ENCODE results near the gene HACD2. TPM values are rescaled to one million over a fixed set of nuclear protein-coding genes. Genes with fewer than 3 reads are reported as not detected.
A peak's percentile ranks its signal among the peaks of the same experiment; 100 is the strongest.

The HACD2 gene
- total RNA-seq, 1 donor from 2014 or later, result 35.9 TPM

- H3K4me1 Mint-ChIP-seq, result peaks cover 10% of the 10 kb centered on the region
- H3K27ac ChIP-seq, result no peak overlapping the region
- H4K20me1 ChIP-seq (ENCODE audit: low read depth), result peaks cover 6% of the 10 kb centered on the region
- H3K79me2 ChIP-seq (ENCODE audit: low read depth), result no peaks in the 10 kb centered on the region
- H3K27me3 ChIP-seq, result no peaks in the 10 kb centered on the region
- no peak overlapping the region for H3K4me3 Mint-ChIP-seq
- DNase-seq (ENCODE audit: low spot score), result no peak
- H3K9me3 ChIP-seq (ENCODE audit: low read depth), result no peaks in the 10 kb centered on the region
- H3K4me1 ChIP-seq, result peaks cover 13% of the 10 kb centered on the region
- H3K4me2 ChIP-seq, result no peak overlapping the region
- no peak overlapping the region for H3K4me3 ChIP-seq
- no peak overlapping the region for H2AFZ ChIP-seq (replicated peaks)
- TF ChIP-seq, protein P1, sequence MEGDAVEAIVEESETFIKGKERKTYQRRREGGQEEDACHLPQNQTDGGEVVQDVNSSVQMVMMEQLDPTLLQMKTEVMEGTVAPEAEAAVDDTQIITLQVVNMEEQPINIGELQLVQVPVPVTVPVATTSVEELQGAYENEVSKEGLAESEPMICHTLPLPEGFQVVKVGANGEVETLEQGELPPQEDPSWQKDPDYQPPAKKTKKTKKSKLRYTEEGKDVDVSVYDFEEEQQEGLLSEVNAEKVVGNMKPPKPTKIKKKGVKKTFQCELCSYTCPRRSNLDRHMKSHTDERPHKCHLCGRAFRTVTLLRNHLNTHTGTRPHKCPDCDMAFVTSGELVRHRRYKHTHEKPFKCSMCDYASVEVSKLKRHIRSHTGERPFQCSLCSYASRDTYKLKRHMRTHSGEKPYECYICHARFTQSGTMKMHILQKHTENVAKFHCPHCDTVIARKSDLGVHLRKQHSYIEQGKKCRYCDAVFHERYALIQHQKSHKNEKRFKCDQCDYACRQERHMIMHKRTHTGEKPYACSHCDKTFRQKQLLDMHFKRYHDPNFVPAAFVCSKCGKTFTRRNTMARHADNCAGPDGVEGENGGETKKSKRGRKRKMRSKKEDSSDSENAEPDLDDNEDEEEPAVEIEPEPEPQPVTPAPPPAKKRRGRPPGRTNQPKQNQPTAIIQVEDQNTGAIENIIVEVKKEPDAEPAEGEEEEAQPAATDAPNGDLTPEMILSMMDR (IDR thresholded peaks at IDR 0.05), result no peak
- TF ChIP-seq EZH2 (IDR thresholded peaks at IDR 0.05) (no peak), EZH2phosphoT487 (IDR thresholded peaks at IDR 0.05) (no peak)
- no peak overlapping the region for H3K9ac ChIP-seq
- peaks cover 3% of the 10 kb centered on the region for H3K27me3 Mint-ChIP-seq (ENCODE audit: insufficient read depth, low read depth)
- peaks cover 45% of the 10 kb centered on the region for H3K36me3 Mint-ChIP-seq
- H3F3A ChIP-seq (ENCODE audit: low read depth), result peaks cover 9% of the 10 kb centered on the region
- H3K36me3 ChIP-seq, result no peaks in the 10 kb centered on the region
- no peaks in the 10 kb centered on the region for H3K9me3 Mint-ChIP-seq
- H3K27ac Mint-ChIP-seq, result peak overlapping the region; percentile 72
Observed at GRCh38 chr3:123627673-123628670, 43.1 kb upstream of the HACD2 start.

GRCh38 chr3:123626881-123627280 lies 42.0 kb upstream of the HACD2 start:
- Histone ChIP-seq H3K79me2 (ENCODE audit: low read depth) (no peaks in the 10 kb centered on the region), H3K27me3 (no peaks in the 10 kb centered on the region), H2AFZ (replicated peaks) (no peak overlapping the region), H3K36me3 (no peaks in the 10 kb centered on the region), H3K9me3 (ENCODE audit: low read depth) (no peaks in the 10 kb centered on the region), H4K20me1 (ENCODE audit: low read depth) (no peaks in the 10 kb centered on the region), H3F3A (ENCODE audit: low read depth) (peaks cover 2% of the 10 kb centered on the region), H3K4me3 (no peak overlapping the region), H3K4me1 (peaks cover 5% of the 10 kb centered on the region), H3K27ac (no peak overlapping the region), H3K9ac (no peak overlapping the region), H3K4me2 (no peak overlapping the region)
- H3K4me3 Mint-ChIP-seq, result no peak overlapping the region
- H3K36me3 Mint-ChIP-seq, result peaks cover 45% of the 10 kb centered on the region
- TF ChIP-seq EZH2phosphoT487 (IDR thresholded peaks at IDR 0.05), result no peak
- TF ChIP-seq, protein P1 (IDR thresholded peaks at IDR 0.05), result no peak
- no peak for TF ChIP-seq EZH2 (IDR thresholded peaks at IDR 0.05)
- peaks cover 3% of the 10 kb centered on the region for H3K4me1 Mint-ChIP-seq
- DNase-seq (ENCODE audit: low spot score), result no peak
- no peaks in the 10 kb centered on the region for H3K9me3 Mint-ChIP-seq
- H3K27me3 Mint-ChIP-seq (ENCODE audit: insufficient read depth, low read depth), result peaks cover 3% of the 10 kb centered on the region
- no peak overlapping the region for H3K27ac Mint-ChIP-seq

DNA sequence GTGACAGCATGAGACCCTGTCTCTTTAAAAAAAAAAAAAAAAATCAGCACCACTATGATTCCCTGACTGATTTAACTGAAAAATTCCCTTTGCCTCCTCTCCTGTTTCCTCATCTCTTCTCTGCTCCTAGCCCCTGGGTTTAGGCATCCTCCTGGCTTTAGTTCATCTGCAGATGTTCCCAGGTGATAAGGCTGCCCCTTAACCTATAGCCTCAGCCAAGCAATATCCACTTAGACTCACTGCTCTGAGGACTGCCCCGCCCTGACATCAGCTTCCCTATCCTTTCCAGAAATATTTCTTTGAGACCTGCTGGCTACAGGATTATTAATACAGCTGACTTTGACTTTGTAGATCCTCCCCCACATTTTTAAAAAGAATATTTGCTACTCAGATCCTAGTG lies 39.4 kb upstream of the HACD2 start:
- Mint-ChIP-seq H3K27me3 (ENCODE audit: insufficient read depth, low read depth) (peaks cover 3% of the 10 kb centered on the region), H3K9me3 (no peaks in the 10 kb centered on the region), H3K4me1 (no peaks in the 10 kb centered on the region), H3K27ac (no peak overlapping the region), H3K4me3 (no peak overlapping the region), H3K36me3 (peaks cover 31% of the 10 kb centered on the region)
- peaks cover 4% of the 10 kb centered on the region for H3F3A ChIP-seq (ENCODE audit: low read depth)
- H3K4me1 ChIP-seq, result no peaks in the 10 kb centered on the region
- no peak overlapping the region for H3K4me2 ChIP-seq
- no peak overlapping the region for H2AFZ ChIP-seq (replicated peaks)
- H3K9ac ChIP-seq, result no peak overlapping the region
- H3K4me3 ChIP-seq, result no peak overlapping the region
- DNase-seq (ENCODE audit: low spot score), result no peak
- no peak overlapping the region for H3K27ac ChIP-seq
- no peaks in the 10 kb centered on the region for H3K79me2 ChIP-seq (ENCODE audit: low read depth)
- H4K20me1 ChIP-seq (ENCODE audit: low read depth), result no peaks in the 10 kb centered on the region
- TF ChIP-seq EZH2phosphoT487 (IDR thresholded peaks at IDR 0.05), result no peak
- TF ChIP-seq, protein P1 (IDR thresholded peaks at IDR 0.05), result no peak
- TF ChIP-seq EZH2 (IDR thresholded peaks at IDR 0.05), result no peak
- H3K27me3 ChIP-seq, result no peaks in the 10 kb centered on the region
- no peaks in the 10 kb centered on the region for H3K9me3 ChIP-seq (ENCODE audit: low read depth)
- H3K36me3 ChIP-seq, result no peaks in the 10 kb centered on the region
